Endothelial cell (in vitro differentiated cells): Measurements from ENCODE around the gene USP20. TPM values are rescaled to one million over a fixed set of nuclear protein-coding genes. Genes with fewer than 3 reads are reported as not detected.

Experiments used
- DNase-seq: peaks from one replicate; pipeline ENCODE4 v3.0.0; 2021; ENCODE audit warnings: low spot score
- H3K27ac Mint-ChIP-seq: one replicate; pipeline ENCODE4 v1.8.0; 2021; ENCODE audit warnings: mixed read lengths, inconsistent platforms; ENCODE audit not compliant: unreplicated experiment
- H3K27me3 Mint-ChIP-seq: one replicate; pipeline ENCODE4 v1.8.0; 2021; ENCODE audit warnings: mild to moderate bottlenecking, moderate library complexity, mixed read lengths, inconsistent platforms; ENCODE audit not compliant: unreplicated experiment
- H3K36me3 Mint-ChIP-seq: one replicate; pipeline ENCODE4 v1.8.0; 2021; ENCODE audit warnings: mild to moderate bottlenecking, low read depth, mixed read lengths, inconsistent platforms; ENCODE audit not compliant: unreplicated experiment
- H3K4me1 Mint-ChIP-seq: one replicate; pipeline ENCODE4 v1.8.0; 2021; ENCODE audit warnings: mild to moderate bottlenecking, mixed read lengths, inconsistent platforms; ENCODE audit not compliant: unreplicated experiment
- H3K4me3 Mint-ChIP-seq: one replicate; pipeline ENCODE4 v1.8.0; 2021; ENCODE audit warnings: mild to moderate bottlenecking, mixed read lengths, inconsistent platforms; ENCODE audit not compliant: unreplicated experiment
- H3K9me3 Mint-ChIP-seq: one replicate; pipeline ENCODE4 v1.8.0; 2021; ENCODE audit warnings: mixed read lengths, inconsistent platforms; ENCODE audit not compliant: unreplicated experiment
- total RNA-seq: library from RNA; stranded (reverse); fragmentation: NEBNext Ultra II Directional; extraction: Animal tissue kit (Norgen Biotek cat#: 25700); gene quantifications from one replicate; pipeline ENCODE4 v1.2.1, GENCODE V29; 2021; ENCODE audit not compliant: unreplicated experiment
- TF ChIP-seq, protein P1 (sequence below): fragments of 200-600 bp; sonication (generic); IDR thresholded peaks from one replicate; pipeline ENCODE4 v1.5.0; 2021; ENCODE audit warnings: antibody characterized with exemption; ENCODE audit not compliant: unreplicated experiment

The USP20 gene
- total RNA-seq, 1 donor from 2014 or later = 21.7 TPM

DNA sequence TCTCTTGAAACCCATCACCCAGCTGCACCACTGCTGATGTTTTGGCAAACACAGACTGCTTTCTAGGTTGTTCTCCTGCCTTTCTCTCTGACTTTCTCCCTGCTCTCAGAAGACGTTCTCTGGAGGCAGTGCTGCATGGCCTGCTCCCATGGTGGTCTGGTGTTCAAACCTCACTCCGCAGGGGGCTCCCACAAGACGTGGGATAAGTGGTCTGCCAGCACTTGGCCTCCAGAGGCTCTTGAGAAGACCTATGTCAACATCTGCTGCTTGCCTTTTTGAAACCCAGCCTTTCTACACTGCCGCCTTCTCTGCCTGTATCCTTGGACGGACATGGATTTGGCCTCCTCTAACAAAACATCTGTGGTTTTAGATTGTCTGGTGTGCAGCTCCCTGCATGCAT, 16.6 kb downstream of the USP20 start:
- H3K36me3 Mint-ChIP-seq = peaks cover 27% of the 10 kb centered on the region
- H3K27me3 Mint-ChIP-seq = peaks cover 2% of the 10 kb centered on the region
- no peak for DNase-seq
- H3K9me3 Mint-ChIP-seq = no peaks in the 10 kb centered on the region
- peaks cover 9% of the 10 kb centered on the region for H3K4me1 Mint-ChIP-seq
- no peak overlapping the region for H3K4me3 Mint-ChIP-seq
- H3K27ac Mint-ChIP-seq = no peak overlapping the region
- TF ChIP-seq, protein P1, sequence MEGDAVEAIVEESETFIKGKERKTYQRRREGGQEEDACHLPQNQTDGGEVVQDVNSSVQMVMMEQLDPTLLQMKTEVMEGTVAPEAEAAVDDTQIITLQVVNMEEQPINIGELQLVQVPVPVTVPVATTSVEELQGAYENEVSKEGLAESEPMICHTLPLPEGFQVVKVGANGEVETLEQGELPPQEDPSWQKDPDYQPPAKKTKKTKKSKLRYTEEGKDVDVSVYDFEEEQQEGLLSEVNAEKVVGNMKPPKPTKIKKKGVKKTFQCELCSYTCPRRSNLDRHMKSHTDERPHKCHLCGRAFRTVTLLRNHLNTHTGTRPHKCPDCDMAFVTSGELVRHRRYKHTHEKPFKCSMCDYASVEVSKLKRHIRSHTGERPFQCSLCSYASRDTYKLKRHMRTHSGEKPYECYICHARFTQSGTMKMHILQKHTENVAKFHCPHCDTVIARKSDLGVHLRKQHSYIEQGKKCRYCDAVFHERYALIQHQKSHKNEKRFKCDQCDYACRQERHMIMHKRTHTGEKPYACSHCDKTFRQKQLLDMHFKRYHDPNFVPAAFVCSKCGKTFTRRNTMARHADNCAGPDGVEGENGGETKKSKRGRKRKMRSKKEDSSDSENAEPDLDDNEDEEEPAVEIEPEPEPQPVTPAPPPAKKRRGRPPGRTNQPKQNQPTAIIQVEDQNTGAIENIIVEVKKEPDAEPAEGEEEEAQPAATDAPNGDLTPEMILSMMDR = no peak

- H3K9me3 Mint-ChIP-seq = no peaks in the 10 kb centered on the region
- H3K27ac Mint-ChIP-seq = no peak overlapping the region
- peaks cover 27% of the 10 kb centered on the region for H3K36me3 Mint-ChIP-seq
- peaks cover 2% of the 10 kb centered on the region for H3K27me3 Mint-ChIP-seq
- no peak for DNase-seq
- peaks cover 9% of the 10 kb centered on the region for H3K4me1 Mint-ChIP-seq
- TF ChIP-seq, protein P1 = no peak
- H3K4me3 Mint-ChIP-seq = no peak overlapping the region
Observed at GRCh38 chr9:129852579-129852978, 17.3 kb downstream of the USP20 start.

- H3K36me3 Mint-ChIP-seq = peaks cover 29% of the 10 kb centered on the region
- DNase-seq = no peak
- peaks cover 2% of the 10 kb centered on the region for H3K27me3 Mint-ChIP-seq
- no peaks in the 10 kb centered on the region for H3K9me3 Mint-ChIP-seq
- H3K4me1 Mint-ChIP-seq = peaks cover 4% of the 10 kb centered on the region
- no peak overlapping the region for H3K27ac Mint-ChIP-seq
- no peak overlapping the region for H3K4me3 Mint-ChIP-seq
- TF ChIP-seq, protein P1 = no peak
Observed at GRCh38 chr9:129853614-129854013, 18.4 kb downstream of the USP20 start.

DNA sequence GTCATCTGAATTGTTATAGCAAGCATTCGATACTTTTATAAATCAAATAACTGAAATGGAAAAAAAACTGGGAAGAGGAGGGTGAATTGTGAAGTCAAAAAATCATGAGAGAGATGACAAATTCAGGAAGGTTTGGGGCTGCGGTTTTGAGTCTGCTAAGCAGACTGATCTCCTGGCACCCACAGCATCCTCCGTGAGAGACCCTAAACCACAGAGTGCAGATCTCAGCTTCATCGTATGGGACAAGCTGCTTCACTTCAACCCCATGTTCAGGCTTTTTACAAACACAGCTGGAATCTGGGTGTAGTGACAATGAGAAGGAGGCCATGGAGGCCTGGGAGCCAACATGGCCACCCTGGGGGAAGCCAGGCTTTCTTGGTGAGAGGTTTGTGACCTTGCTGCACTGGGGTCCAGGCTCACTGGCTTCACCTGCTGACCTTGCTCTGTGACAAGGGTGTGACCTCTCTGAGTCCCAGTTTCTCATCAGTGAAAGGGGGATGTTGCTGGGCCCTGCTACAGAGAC, 19.4 kb downstream of the USP20 start:
- peaks cover 2% of the 10 kb centered on the region for H3K27me3 Mint-ChIP-seq
- no peak overlapping the region for H3K27ac Mint-ChIP-seq
- TF ChIP-seq, protein P1 = no peak
- H3K4me3 Mint-ChIP-seq = no peak overlapping the region
- peaks cover 30% of the 10 kb centered on the region for H3K36me3 Mint-ChIP-seq
- H3K9me3 Mint-ChIP-seq = no peaks in the 10 kb centered on the region
- no peak for DNase-seq
- peaks cover 4% of the 10 kb centered on the region for H3K4me1 Mint-ChIP-seq

DNA sequence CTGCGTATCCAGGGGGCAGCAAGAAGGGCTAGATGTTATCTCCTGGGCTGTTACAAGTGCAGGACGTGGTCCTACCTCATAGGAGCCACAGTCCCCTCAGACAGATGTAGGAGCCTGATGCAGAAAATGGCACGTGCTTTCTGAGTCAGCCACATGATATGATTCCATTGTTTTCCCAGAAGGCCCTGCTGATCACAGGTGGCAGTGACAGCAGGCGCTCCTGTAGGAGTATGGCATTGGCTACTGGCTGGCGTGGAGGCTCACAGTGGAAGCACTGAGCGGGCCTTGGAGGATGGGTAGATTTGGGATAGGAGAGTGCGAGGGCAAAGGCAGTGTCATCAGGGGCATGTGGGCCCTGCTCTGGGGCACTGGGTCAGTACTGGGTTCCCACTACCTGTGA, 21.9 kb downstream of the USP20 start:
- Mint-ChIP-seq H3K27ac (no peak overlapping the region), H3K27me3 (peaks cover 2% of the 10 kb centered on the region), H3K4me1 (no peaks in the 10 kb centered on the region), H3K36me3 (peaks cover 29% of the 10 kb centered on the region), H3K4me3 (no peak overlapping the region), H3K9me3 (no peaks in the 10 kb centered on the region)
- no peak for DNase-seq
- TF ChIP-seq, protein P1 = no peak
